ENCODE data around the gene ECHDC3.

DNA sequence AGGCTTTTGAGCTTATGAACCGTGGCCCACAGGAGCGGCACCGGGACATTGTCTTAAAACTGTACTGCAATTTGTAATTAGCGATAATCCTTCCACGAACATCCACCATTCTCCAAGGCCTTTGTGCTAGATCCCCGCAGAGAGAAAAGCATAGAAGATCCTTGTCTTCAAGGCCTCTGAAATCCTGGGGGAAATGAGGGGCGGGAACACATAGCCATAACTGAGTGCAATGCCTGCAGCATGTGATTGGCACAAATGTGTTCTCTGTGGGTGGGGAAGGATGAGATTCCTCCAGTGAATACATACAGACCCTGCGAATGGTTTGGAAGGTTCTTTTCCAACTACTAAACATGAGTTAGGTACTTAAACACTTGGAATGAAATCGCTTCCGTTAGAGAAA, 55.1 kb downstream of the ECHDC3 start:
- TF ChIP-seq POLR2AphosphoS5 (IDR thresholded peaks at IDR 0.05; ENCODE audit: low read depth, low read length) (no peak), TAF1 (IDR thresholded peaks at IDR 0.05; ENCODE audit: borderline replicate concordance, insufficient read depth, low read length) (no peak)

All from PFSK-1 (cell line).